IPS DF 19.7 (cell line): Measurements from ENCODE around the gene LRRC56.

Experiments used
- DNase-seq: peaks from one replicate; pipeline ENCODE4 v3.0.0-alpha.2; 2013; ENCODE audit warnings: low read depth, low spot score

LRRC56 gene

DNA sequence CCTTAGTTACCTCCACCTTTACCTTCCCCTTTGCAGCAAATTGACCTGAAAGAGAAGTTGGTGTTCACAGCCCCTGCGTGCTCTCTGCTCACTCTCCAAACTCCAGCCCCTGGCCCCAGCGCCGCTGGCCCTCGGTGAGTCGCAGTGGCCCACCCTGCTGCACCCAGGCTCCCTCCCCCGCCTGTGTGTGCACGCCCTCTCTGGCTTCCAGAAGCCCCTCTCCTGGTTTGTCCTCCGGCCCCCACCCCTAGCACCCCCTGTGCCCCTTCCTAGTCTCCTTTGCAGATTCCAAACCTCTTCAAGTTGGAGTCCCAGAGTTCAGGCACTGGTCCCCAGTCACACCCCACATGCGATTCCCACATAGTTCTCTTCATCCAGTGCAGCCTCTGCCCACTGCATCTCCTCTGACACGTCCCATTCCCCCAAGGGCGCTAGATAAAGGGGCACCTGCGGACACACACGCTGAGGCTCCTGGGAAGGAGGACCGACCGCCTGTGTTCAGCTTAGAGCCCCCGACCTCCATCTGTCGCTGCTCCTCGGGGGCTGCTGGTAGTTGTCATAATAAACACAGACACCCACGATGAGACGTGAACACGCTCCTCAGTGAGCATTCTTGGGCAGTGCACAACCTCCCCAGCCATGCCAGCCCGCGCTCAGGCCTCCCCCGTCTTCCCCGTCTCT lies 37.4 kb downstream of the LRRC56 start:
- DNase-seq, result no peak

DNA sequence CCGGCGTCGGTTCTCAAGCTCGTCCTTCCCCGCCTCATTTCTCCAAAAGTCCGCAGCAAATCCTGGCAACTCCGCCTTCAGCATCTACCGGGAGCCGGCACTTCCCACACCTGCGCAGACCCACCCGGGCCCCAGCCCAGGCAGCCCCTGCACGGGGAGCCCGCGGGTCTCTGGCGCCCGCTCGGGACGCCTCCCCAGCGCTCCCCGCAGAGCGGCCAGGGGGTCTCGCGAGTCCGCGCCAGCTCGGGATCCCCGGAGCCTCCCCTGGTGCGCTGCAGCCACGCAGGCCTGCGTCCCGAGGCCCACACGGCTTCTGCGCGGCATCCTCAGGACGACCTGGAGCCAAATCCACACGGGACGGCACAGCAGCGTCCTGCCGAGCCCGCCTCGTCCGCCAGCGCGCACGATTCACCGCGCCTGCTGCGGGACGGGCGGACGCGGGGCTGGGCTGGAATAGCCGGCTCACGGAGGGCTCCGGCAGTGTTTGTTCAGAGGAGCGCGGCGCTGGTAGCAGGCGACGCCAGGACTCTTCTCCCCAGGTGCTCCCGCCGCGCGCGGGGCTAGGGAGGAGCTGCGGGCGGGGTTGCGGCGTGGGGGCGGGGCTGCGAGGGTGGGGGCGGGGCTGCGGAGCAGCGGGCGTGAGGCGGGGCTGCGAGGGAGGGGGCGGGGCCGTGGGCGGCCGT lies 38.1 kb downstream of the LRRC56 start:
- DNase-seq, result no peak

DNA sequence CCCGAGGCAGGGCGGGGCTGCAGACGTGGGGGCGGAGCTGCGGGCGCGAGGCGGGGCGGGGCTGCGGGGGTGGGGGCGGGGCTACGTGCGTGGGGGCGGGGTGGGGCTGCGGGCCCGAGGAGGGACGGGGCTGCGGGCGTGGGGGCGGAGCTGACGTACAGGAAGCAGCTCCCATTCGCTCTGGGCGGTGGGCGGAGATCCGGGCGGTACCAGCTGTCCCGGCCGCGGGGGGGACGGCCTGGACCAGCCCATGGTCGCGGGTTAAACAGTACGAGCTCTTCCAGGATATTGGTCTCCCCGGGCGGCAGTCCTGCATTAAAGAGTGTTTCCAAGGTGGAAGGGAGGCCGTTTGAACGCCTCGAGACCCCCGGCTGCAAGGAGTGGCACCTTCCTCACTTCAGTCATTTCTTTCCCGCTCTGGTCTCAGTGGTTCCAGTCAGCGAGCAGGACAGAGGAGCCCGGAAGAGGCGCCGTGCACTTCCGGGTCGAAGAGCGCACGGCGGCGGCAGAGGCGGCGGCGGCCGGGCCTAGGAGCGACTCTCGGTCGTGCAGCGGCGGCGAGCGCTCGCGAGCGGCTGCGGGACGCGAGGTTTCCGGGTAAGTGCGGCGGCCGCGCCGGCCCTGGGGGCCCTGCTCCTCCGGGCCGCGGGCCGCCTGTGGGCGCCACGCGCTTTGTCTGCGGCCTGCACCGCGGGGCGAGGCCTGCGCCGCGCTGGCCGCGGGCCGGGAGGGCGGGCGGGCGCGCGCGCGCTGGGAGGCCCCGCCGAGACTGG lies 38.9 kb downstream of the LRRC56 start, which contains the start of gene PHRF1:
Gene PHRF1, plus strand, starts transcription at position 475 of the 773 bp plus-strand sequence. CDS start 5,043 bp downstream, outside the sequence.
- no peak for DNase-seq

DNA sequence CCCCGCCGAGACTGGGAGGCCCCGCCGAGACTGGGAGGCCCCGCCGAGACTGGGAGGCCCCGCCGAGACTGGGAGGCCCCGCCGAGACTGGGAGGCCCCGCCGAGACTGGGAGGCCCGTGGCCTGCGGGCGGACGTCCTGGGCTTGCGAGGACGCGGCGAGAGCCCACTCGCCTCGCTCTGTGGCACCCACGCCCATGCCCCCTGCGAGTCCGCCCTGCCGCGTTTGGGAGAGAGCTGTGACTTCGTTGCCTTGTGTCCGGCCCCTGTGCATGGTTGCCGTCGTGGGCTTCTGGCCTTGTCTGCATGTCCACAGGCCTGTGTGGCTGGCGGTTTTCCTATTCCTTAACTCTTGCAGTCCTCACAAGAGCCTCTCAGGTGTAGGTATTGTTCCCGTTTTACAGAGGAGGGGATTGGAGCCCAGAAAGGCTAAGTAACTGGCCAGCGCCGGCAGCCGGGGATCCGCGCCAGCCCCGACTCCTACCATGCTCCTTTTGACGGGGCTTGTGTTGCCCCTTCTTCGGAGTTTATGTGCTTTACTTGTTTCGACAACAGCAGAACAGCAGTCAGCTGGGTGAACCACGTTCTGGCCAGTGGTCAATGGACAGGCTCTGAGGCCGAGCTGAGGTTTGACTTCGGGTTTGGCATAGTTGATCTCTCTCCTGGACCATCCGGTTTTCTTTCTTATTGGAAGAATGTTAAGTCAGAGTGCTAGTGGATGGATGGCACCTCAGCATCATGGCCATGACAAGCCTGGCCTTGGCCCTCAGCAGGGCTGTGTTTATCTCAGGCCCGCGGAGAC lies 39.7 kb downstream of the LRRC56 start:
- no peak for DNase-seq

DNA sequence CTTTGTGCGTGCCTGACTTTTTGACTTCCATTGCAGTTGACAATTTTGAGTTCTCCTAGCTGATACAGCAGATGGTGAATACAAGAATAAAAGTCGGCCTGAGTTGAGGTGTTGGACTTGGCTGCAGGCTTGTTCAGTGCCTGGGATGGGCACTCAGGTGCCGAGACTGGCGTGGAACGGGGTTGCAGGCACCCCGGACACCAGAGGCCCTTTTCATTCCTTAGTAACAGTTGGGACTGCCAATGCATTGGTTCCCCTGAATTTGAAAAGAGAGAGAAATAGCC lies 40.2 kb downstream of the LRRC56 start:
- DNase-seq, result no peak

DNA sequence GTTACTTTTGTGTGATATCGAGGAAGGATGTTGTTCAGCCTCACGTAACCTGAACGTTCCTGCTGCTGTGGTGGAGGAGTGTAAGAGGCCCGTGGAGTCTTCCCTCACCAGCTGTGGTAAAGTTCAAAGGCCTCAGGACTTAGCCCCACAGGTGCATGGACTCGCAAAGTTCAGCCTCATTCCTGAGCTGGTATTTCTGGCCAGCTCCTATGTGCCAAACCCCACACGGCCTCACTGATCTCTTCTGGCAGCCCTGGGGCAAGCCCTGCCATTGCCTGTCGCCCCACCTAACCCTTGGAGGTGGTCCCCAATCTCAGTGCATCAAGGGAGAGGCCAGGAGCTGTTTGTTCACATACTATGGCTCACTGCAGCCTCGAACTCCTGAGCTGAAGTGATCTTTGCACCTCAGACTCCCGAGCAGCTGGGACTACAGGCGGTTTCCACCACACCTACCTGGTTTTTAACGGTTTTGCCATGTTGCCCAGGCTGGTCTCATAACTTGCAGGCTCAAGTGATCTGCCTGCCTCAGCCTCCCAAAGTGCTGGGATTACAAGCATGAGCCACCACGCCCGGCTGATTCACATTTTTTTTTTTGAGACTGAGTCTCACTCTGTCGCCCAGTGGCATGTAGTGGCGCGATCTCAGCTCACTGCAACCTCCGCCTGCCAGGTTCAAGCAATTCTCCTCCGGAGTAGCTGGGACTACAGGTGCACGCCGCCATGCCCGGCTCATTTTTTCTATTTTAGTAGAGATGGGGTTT lies 41.1 kb downstream of the LRRC56 start:
- DNase-seq, result no peak

DNA sequence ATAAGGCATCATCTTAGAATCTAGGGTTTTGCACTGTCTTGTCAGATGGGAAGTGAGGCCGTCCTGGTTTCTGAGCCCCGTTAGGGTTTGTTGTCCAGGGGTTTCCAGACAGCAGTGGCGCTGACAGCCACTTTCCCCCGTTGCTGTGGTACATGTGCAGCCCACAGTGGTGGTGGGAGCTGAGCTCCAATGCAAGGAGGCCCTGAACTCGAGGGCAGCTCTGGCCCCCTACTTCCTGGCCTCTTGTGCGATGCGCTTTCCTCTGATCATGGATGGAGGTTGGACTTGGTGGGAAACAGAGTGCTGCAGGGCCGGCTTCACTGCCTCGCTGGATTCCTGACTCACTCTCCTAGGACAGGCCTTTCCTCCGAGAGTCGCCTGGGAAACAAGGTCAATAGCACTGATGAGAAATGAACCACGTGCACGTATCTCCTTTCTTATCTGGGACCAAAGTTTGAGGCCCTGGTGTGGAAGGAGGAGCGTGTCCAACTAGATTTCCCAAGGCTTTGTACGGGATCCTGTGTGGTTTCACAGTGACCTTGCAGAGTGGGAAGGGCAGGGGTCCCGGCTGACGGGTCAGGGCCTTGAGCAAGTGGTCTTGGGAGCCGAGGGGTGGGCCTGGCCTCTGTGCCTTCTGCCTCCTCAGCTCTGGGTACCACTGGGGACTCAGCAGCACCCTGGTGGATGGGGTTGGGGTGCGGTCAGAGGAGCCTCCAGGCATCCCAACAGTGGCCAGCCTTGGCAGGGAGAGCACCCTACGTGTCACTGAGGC lies 42.7 kb downstream of the LRRC56 start:
- no peak for DNase-seq

DNA sequence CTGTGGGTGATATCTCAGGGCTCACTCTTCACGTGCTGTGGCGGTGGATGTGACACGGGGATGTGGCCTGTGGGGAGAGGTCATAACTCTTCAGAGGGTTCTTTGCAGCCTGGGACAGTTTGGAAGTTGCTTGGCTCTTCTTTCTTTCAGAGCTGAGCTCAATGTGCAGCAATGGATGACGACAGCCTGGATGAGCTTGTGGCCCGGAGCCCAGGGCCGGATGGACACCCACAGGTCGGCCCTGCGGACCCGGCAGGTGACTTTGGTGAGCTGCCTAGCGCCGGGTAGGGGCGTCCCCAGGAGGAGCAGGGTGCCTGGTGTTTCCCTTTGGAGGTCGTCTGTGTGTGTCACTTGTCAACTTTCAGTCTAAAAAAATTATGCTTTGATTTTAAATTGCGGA lies 44.0 kb downstream of the LRRC56 start:
- no peak for DNase-seq

DNA sequence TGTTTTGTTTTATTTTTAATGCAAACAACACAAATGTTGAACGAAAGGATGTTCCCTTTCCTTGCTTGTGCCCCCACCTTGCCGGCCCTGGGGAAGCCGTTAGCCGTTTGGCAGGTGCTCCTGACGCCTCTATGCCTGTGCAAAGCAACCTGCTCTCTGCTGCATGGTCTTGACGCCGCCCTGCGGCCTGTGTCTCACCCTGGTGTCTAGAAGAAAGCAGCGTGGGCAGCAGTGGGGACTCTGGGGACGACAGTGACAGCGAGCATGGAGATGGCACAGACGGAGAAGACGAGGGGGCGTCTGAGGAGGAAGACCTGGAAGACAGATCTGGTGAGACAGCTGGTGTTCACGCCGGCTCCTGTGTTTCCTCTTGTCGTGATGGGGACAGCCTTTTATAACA lies 44.4 kb downstream of the LRRC56 start:
- no peak for DNase-seq

DNA sequence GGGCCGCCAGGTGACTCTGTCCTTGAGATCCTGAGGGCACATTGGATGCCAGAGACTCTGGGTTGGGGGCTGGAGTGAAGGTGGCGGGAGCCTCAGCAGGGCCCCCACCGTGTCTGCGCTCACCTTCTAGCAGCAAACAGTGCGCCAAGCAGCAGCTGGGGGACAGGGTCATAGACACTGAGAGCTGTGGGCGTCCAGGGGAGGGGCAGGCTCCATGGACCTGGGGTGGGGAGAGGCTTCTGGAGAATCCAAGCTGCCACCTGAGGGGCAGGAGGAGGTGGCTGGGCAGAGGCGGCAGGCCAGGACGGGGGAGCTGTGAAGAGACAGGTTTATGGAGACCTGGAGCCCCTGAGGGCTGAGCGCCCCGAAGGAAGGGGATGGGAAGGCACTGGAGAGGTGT lies 47.0 kb downstream of the LRRC56 start:
- DNase-seq, result no peak

DNA sequence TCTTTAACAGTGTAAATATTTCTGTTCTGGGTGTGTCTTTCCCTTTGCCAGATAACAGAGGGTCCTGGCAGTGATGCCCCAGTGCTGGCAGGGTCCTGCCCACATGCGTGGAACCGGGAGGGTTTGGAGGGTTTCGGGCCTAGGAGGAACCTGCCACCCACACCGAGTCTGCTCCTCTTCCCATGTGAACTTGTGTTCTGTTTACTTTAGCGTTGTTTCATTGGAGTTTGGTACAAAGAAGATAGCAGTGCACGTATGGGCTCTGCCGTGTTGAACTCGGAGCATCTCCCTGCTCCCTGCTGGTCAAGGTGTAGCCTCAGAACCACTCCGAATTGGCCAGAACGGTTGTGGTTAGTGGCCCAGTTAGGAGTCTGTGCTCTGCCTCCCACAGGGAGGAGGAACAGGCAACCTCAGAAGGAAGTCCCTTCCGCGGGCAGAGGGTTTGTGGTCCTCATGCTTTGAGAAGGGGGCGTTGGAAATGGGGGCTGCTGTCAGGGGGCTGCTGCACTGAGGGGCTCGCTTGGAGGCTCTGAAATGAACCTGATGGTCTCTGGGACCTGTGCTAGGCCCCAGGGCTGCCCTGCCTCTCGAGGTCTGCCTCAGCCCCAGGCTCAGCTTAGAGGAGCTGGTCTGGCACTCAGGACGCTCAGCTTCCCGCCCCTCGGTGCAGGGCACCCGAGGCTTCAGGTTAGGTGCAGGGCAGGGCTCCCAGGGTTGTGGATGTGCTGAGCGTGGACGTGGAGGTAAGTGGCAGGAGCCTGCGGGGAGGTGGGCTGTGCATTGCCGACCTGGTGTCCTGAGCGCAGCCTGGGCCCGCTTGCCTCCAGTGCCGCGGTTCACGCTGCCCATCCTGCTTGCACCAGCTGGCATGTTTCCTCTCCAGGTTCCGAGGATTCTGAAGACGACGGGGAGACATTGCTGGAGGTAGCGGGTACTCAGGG lies 49.3 kb downstream of the LRRC56 start:
- no peak for DNase-seq

DNA sequence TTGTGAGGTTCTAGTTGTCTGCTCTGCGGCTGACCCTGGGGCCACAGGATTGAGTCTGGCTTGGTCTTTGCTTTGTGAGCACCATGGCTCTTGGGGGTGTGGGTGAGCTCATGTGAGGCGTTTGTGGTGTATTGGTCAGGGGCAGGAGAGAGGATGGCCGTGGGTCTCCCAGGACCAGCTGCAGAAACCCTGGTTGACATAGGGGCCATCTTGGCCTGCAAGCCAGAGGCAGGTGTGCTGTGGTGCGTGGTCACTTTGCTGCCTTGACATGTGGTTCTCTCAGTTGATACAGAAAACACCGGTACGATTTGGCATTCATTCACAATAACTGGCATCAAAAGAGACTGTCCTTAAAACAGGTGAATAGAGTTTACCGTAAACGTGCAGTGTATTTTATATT lies 50.2 kb downstream of the LRRC56 start:
- no peak for DNase-seq

DNA sequence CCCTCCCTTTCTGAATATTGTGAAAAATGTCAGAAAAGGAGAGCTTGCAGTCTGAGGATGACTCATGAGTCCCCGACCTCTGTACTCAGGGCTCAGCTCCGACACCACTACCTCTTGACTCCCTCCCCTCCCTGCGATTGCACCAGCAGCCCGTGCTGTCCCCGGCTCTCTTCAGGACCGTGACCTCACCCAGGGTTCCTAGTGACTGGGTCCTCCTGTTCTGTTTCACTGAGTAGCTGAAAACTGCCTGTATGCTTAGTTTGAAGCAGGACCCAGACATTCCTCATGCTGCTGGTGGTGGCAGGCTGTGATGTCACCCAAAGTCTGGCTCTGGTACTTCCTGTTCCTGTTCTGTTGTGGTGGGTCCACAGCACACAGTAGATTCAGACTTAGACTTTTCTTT lies 50.7 kb downstream of the LRRC56 start:
- no peak for DNase-seq

DNA sequence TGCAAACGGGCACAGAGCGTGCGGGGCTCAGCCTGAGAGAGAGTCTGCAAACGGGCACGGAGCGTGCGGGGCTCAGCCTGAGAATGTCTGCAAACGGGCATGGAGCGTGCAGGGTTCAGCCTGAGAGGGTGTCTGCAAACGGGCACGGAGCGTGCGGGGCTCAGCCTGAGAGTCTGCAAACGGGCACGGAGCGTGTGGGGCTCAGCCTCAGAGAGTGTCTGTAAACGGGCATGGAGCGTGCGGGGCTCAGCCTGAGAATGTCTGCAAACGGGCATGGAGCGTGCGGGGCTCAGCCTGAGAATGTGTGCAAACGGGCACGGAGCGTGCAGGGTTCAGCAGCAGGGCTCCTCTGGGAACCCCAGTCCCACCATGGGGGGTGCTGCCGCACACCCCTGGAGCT lies 52.5 kb downstream of the LRRC56 start:
- no peak for DNase-seq

DNA sequence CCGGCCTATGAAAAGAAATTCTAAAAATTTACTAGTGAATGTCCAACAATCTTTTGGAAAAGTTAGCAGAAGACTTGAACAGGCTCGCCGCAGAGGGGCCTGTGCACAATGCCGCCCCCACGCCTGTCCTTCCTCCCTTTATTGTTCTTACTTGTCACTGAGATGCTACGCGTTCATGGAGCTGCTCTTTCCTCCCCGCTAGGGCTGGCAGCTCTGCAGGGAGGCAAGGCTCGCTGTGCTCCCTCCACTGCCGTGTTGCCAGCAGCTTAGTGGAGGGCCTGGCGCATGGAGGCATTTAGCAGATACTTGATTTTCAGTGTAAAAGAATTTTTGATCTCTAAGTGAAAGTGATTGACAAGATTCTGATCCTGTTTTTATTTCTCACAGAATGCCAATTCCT lies 53.7 kb downstream of the LRRC56 start:
- no peak for DNase-seq

DNA sequence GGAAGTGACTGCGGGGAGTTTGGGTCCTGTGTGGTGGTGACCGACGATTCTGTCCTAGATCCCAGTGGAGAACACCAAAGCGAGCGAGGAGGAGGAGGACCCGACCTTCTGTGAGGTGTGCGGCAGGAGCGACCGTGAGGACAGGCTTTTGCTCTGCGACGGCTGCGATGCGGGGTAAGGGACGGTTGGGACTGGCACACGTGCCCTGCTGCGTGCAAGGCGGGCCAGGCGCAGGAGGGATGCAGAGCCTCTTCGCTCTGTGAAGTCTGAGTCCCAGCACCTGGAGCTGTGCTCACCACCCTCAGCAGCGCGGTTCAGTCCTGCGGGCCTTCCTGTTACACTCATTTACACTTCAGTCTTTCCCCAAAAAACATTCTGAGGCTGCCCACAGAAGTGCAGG lies 55.2 kb downstream of the LRRC56 start:
- DNase-seq, result no peak

DNA sequence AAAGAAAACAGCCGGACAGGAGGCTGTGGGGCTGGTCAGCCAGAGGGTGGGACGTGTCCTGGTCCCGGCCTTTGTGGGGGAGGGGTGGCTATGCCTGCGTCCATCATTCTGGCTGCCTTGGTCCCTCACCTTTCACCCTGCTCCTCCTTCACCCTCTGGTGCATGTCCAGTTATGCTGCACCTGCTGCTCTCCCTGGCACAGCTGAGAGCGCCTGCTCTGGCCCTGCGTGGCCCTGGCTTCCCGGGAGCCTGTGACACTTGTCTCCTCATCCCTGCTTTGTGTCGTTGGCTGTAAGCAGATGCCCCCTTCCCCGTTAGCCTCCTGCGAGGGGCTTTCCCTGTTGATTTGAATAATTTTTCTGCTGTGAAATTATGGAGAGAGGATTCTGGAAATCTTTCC lies 55.6 kb downstream of the LRRC56 start:
- no peak for DNase-seq

DNA sequence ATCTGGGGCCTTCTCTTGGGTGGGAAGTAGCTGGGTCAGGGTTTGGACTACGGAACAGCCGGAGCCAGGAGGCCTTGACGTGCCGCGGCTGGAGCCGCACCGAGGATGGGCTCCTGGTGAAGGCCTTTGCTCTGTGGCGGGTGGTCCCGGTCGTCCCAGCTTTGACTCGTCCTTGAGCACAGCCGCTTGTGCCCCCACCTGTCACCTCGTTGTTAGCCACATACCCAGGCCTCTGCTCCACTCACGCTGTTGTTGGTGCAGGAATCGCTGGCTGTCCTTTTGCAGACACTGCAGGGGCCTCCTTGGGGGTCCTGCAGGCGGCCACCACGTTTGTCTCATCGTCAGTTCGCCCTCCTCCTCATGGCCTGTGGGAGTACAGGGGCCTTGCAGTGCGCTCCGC lies 56.0 kb downstream of the LRRC56 start:
- no peak for DNase-seq

DNA sequence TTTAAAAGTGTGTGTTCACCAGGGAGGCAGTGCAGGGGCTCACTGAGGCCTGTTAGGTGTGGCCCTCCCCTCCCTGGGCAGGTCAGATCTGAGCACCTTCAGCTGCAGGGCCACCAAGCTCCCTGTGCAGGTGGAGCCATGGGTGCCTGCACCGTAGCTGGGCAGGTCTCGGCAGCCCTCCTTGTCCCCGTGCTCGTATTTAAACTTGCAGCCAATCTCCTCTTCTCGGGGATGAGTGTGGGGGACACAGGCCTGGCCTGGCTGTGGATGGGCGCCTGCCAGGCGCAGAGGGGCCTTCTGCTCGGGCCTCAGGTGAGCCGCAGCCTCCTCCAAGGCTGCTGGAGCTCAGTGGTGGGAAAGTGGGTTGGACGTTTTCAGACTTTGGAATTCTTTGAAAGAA lies 58.1 kb downstream of the LRRC56 start:
- DNase-seq, result no peak

DNA sequence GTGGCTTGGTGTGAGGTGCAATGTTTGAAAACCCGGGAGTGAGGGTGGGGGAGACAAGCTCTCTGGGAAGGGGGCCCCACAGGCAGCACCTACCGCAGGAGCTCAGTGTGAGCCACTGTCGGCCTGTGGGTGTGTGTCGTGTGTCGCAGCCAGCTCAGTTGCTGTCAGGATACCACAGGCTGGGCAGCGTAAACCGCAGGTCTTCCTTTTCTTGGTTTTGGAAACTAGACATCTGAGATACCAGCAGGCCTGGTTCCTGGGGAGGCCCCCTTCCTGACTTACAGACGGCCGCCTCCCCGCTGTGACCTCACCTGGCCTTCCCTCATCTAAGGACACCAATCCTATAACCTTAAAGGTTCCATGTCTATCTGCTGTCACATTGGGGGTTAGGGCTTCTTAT lies 59.0 kb downstream of the LRRC56 start:
- DNase-seq, result no peak
